Gastrocnemius medialis (tissue), 4 donors: ENCODE measurements around the gene ZC3H6. TPM values are rescaled to one million over a fixed set of nuclear protein-coding genes. Genes with fewer than 3 reads are reported as not detected.
A peak's percentile ranks its signal among the peaks of the same experiment; 100 is the strongest.

ENCODE experiments used
- ATAC-seq, 2 donors: fragments of 150-250 bp; one replicate each; pipeline ENCODE4 v1.9.1; 2016
- DNase-seq, 2 donors: peaks; one replicate each; pipeline ENCODE4 v3.0.0-alpha.2; 2019
- H3K27ac ChIP-seq, 4 donors: fragments of 200-600 bp; sonication (generic); 1 replicate in 1 of 4; 2 replicates in 3 of 4; pipeline ENCODE4 v1.5.1; 2016 to 2018; ENCODE audit warnings: mild to moderate bottlenecking in 2 of 4, moderate library complexity in 1 of 4
- H3K27me3 ChIP-seq, 3 donors: fragments of 200-600 bp; sonication (generic) in 2 of 3; 1 replicate in 1 of 3; 2 replicates in 2 of 3; pipeline versions ENCODE4 v1.5.1 to v1.6.0; 2016 to 2019; ENCODE audit warnings: mild to moderate bottlenecking in 1 of 3, moderate library complexity in 1 of 3
- H3K36me3 ChIP-seq, 2 donors: fragments of 200-600 bp; sonication (generic) in 1 of 2; one replicate each; pipeline ENCODE4 v1.5.1; 2017 to 2018
- H3K4me1 ChIP-seq, 2 donors: fragments of 200-600 bp; sonication (generic) in 1 of 2; one replicate each; pipeline ENCODE4 v1.5.1; 2016 to 2017; ENCODE audit warnings: mild to moderate bottlenecking in 2 of 2
- H3K4me3 ChIP-seq, 4 donors: fragments of 200-600 bp; sonication (generic) in 3 of 4; 1 replicate in 1 of 4; 2 replicates in 3 of 4; pipeline ENCODE4 v1.5.1; 2016 to 2019; ENCODE audit warnings: mild to moderate bottlenecking in 2 of 4
- H3K9me3 ChIP-seq, 3 donors: fragments of 200-600 bp; sonication (generic) in 2 of 3; 1 replicate in 1 of 3; 2 replicates in 2 of 3; pipeline ENCODE4 v1.5.1; 2016 to 2019
- CTCF ChIP-seq, 5 experiments: fragments of 450-650 bp in 3 of 5; fragments of 200-600 bp in 2 of 5; sonication (generic) in 2 of 5; IDR thresholded peaks in 4 of 5; conservative IDR thresholded peaks in 1 of 5; 1 replicate in 4 of 5; 2 replicates in 1 of 5; pipeline ENCODE4 v1.5.1; 2016 to 2019; ENCODE audit warnings: antibody characterized with exemption in 5 of 5, mild to moderate bottlenecking in 3 of 5, moderate library complexity in 3 of 5
- POLR2A ChIP-seq, 2 donors: fragments of 450-650 bp; IDR thresholded peaks; one replicate each; pipeline ENCODE4 v1.6.1; 2017; ENCODE audit warnings: antibody characterized with exemption in 2 of 2, mild to moderate bottlenecking in 2 of 2, moderate library complexity in 2 of 2
- in situ Hi-C, 4 donors: fragments of 200-750 bp; cut with MboI; loops; one replicate each; pipeline versions ENCODE4 v1.15.0 to v1.8.0; 2017; ENCODE audit warnings: low sequenced_read_pairs in 4 of 4
- intact Hi-C: fragments of 100-400 bp; cut with DNase I; formaldehyde crosslinking; loops from one replicate; pipeline ENCODE4 v1.15.1; 2023; ENCODE audit warnings: low total_unique reads
- total RNA-seq, 4 donors: library from RNA; depleted of rRNA; stranded (reverse); fragments of >200 nt; gene quantifications; one replicate each; pipeline versions ENCODE4 v1.1.0 to v1.2.3, GENCODE V29; 2016

ZC3H6 gene
- total RNA-seq, 4 donors from 2014 or later = 6.3 to 15.1 (median 9.9) TPM

- no peak overlapping the region for H3K4me3 ChIP-seq
- in situ Hi-C loops = loop anchor here (10.0 to 25.0 kb wide), 6 partner anchors 184 to 1116 kb away; partner anchors contain the start of genes RGPD8 (in 2 of the 4), ANAPC1 (in 1 of the 4), CHCHD5 (in 1 of the 4) and MERTK (in 1 of the 4)
These were observed 22.1 kb upstream of the ZC3H6 start for GRCh38 chr2:112253261-112253815.

GRCh38 chr2:112254466-112255240, 20.7 kb upstream of the ZC3H6 start, which contains the start of gene ZC3H8:
Gene ZC3H8, minus strand, starts transcription at chr2:112255042. Its CDS starts 61 bp downstream, at chr2:112254981.
- peak within 1 kb of the TSS; percentile 92 to 96 (median 92) for H3K27ac ChIP-seq
- in situ Hi-C loops (loop anchor here (10.0 to 25.0 kb wide), 6 partner anchors 183 to 1117 kb away; partner anchors contain the start of genes RGPD8 (in 2 of the 4), ANAPC1 (in 1 of the 4), CHCHD5 (in 1 of the 4) and MERTK (in 1 of the 4)), intact Hi-C loops (loop anchor here (1.0 to 5.0 kb wide), 5 partner anchors 21 to 334 kb away; partner anchors contain the start of genes RGPD8, TMEM87B and ZC3H6)
- no peaks in the 10 kb centered on the region for H3K9me3 ChIP-seq
- peak within 1 kb of the TSS; percentile 84 to 92 (median 88) for H3K4me3 ChIP-seq
- H3K27me3 ChIP-seq = no peaks in the 10 kb centered on the region
- peaks cover 12 to 15% of the 10 kb centered on the region in 2 donors for H3K4me1 ChIP-seq
- DNase-seq = peak; percentile 90 to 93
- no peaks in the 10 kb centered on the region for H3K36me3 ChIP-seq
- ATAC-seq = peak; percentile 94 to 96
- TF ChIP-seq POLR2A (IDR thresholded peaks at IDR 0.05) (peak; percentile 91 to 92), CTCF (IDR thresholded peaks at IDR 0.05 in 4 of 5, conservative IDR thresholded peaks at IDR 0.05 in 1 of 5) (no peak)

More at GRCh38 chr2:112253261-112253815, 22.1 kb upstream of the ZC3H6 start:
- H3K36me3 ChIP-seq = peaks cover 0 to 10% of the 10 kb centered on the region in 2 donors
- no peaks in the 10 kb centered on the region for H3K27me3 ChIP-seq
- peaks cover 9 to 15% of the 10 kb centered on the region in 2 donors for H3K4me1 ChIP-seq
- no peak for ATAC-seq
- no peak for TF ChIP-seq POLR2A (IDR thresholded peaks at IDR 0.05)
- no peak for TF ChIP-seq CTCF (IDR thresholded peaks at IDR 0.05 in 4 of 5, conservative IDR thresholded peaks at IDR 0.05 in 1 of 5)
- no peak for DNase-seq
- H3K27ac ChIP-seq = no peak overlapping the region
- no peaks in the 10 kb centered on the region for H3K9me3 ChIP-seq
- intact Hi-C loops = no loop called here

- H3K36me3 ChIP-seq = no peaks in the 10 kb centered on the region
- TF ChIP-seq CTCF (IDR thresholded peaks at IDR 0.05 in 4 of 5, conservative IDR thresholded peaks at IDR 0.05 in 1 of 5) (no peak), POLR2A (IDR thresholded peaks at IDR 0.05) (no peak)
- no peak overlapping the region for H3K4me3 ChIP-seq
- ATAC-seq (no peak), DNase-seq (no peak)
- H3K4me1 ChIP-seq = peaks cover 12 to 15% of the 10 kb centered on the region in 2 donors
- H3K27ac ChIP-seq = no peak overlapping the region
- H3K9me3 ChIP-seq = no peaks in the 10 kb centered on the region
- in situ Hi-C loops = loop anchor here (10.0 to 25.0 kb wide), 6 partner anchors 181 to 1119 kb away; partner anchors contain the start of genes RGPD8 (in 2 of the 4), ANAPC1 (in 1 of the 4), CHCHD5 (in 1 of the 4) and MERTK (in 1 of the 4)
- no peaks in the 10 kb centered on the region for H3K27me3 ChIP-seq
- intact Hi-C loops = loop anchor here (1.0 to 5.0 kb wide), 4 partner anchors 19 to 333 kb away; partner anchors contain the start of genes RGPD8 and ZC3H6
These were observed 19.5 kb upstream of the ZC3H6 start for GRCh38 chr2:112255875-112256274.

- Histone ChIP-seq H3K9me3 (no peaks in the 10 kb centered on the region), H3K27me3 (no peaks in the 10 kb centered on the region), H3K4me3 (no peak overlapping the region), H3K4me1 (peaks cover 9 to 15% of the 10 kb centered on the region in 2 donors), H3K27ac (no peak overlapping the region), H3K36me3 (no peaks in the 10 kb centered on the region)
- in situ Hi-C loops (loop anchor here (10.0 to 25.0 kb wide), 6 partner anchors 181 to 1119 kb away; partner anchors contain the start of genes RGPD8 (in 2 of the 4), ANAPC1 (in 1 of the 4), CHCHD5 (in 1 of the 4) and MERTK (in 1 of the 4)), intact Hi-C loops (loop anchor here (5.0 kb wide), 2 partner anchors 56 to 176 kb away; partner anchors contain the start of gene RGPD8)
- TF ChIP-seq CTCF (IDR thresholded peaks at IDR 0.05 in 4 of 5, conservative IDR thresholded peaks at IDR 0.05 in 1 of 5) (no peak), POLR2A (IDR thresholded peaks at IDR 0.05) (no peak)
- no peak for DNase-seq
- ATAC-seq = no peak
These were observed 18.7 kb upstream of the ZC3H6 start for GRCh38 chr2:112256654-112257053.
